ENCODE data around the gene PER2.
A peak's percentile ranks its signal among the peaks of the same experiment; 100 is the strongest.
"Not testable (repeated sequence)": the region's sequence is repeated elsewhere in the genome, so short reads cannot be mapped to it uniquely, and the experiment has no call there.

The PER2 gene

GRCh38 chr2:238320648-238321281 is 32.4 kb upstream of the PER2 start:
- in situ Hi-C loops (cut with HindIII; ENCODE audit: low sequenced_read_pairs): no loop called here
- no peak for DNase-seq (ENCODE audit: low read depth)
- peak overlapping the region; percentile 56 for H3K4me3 ChIP-seq (ENCODE audit: low read depth, low read length)
- TF ChIP-seq CTCF (IDR thresholded peaks at IDR 0.05; ENCODE audit: low read depth, low read length, missing control alignments): no peak

DNA sequence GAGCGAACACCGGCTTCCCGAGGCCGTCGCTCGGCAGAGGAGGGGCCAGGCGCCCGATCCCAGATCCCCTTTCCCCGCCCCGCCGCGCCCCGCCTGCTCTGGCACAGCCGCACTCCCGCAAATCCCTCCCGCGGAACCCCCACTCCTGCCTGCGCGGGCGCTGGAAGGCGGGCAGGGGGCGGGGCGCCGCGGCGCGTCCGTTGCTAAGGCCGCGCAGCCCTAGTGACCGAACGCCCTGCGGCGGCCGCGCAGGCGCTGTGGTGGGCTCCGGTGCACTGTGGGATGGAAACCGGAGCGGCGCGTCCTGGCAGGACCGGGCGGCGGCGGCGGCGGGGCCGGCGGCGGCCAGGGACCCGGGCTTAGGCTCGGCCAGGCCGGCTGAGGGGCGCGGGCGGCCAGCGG is 31.8 kb upstream of the PER2 start, which contains the start of gene TRAF3IP1:
TRAF3IP1 (plus strand) TSS at position 273 of the 402 bp plus-strand sequence. CDS start 145 bp downstream, outside the sequence.
- DNase-seq (ENCODE audit: low read depth): peak; percentile 78
- TF ChIP-seq CTCF (IDR thresholded peaks at IDR 0.05; ENCODE audit: low read depth, low read length, missing control alignments): no peak
- peak within 1 kb of the TSS; percentile 56 for H3K4me3 ChIP-seq (ENCODE audit: low read depth, low read length)
- in situ Hi-C loops (cut with HindIII; ENCODE audit: low sequenced_read_pairs): no loop called here

DNA sequence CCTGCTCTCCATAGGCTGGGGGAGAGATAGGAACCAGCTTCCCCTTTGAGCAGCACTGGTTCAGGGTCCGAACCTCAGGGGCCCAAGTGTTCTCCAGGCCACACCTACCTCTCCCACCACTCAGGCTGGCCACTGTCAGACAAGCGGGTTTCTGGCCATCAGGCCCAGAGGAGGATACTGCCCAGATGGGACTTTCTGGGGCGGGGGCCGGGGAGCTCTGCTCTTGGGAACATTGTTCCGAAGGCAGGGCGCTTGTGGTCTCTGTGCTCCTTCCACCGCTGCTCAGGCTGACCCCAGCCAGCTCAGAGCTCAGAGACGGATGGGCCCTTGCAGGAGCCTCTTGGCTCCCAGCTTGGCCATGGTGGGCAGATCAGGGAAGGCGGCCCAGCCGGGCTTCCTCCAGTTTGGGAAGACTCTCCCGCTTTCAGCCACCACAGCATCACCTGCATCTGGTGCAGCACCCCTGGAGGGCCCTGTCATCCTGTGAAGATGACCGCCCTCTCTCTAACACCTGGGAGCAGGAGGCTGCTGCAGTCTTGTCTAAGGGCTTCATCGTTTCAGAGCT is 26.7 kb upstream of the PER2 start:
- no peak for TF ChIP-seq CTCF (IDR thresholded peaks at IDR 0.05; ENCODE audit: low read depth, low read length, missing control alignments)
- no peak for DNase-seq (ENCODE audit: low read depth)
- in situ Hi-C loops (cut with HindIII; ENCODE audit: low sequenced_read_pairs): no loop called here
- no peak overlapping the region for H3K4me3 ChIP-seq (ENCODE audit: low read depth, low read length)

DNA sequence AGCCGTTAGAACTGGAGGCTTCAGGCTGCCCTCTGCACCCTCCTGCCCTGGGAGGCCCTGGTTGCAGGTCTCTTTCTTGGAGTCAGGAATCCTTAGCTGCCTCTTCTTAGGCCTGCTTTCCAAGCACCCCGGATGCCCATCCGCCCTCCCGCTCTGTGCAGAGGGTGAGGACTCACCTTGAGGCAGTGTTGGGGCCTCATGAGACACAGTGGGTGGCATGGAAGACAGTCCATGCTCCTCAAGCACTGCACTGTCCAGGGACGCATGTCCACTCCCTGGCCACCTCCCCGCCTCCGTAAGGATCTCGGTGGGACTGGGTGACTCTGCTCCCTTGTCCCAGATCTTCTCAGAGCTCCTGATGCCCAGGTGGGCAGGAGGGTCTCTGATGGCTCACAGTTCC is 26.2 kb upstream of the PER2 start:
- H3K4me3 ChIP-seq (ENCODE audit: low read depth, low read length): no peak overlapping the region
- in situ Hi-C loops (cut with HindIII; ENCODE audit: low sequenced_read_pairs): no loop called here
- no peak for TF ChIP-seq CTCF (IDR thresholded peaks at IDR 0.05; ENCODE audit: low read depth, low read length, missing control alignments)
- DNase-seq (ENCODE audit: low read depth): no peak

DNA sequence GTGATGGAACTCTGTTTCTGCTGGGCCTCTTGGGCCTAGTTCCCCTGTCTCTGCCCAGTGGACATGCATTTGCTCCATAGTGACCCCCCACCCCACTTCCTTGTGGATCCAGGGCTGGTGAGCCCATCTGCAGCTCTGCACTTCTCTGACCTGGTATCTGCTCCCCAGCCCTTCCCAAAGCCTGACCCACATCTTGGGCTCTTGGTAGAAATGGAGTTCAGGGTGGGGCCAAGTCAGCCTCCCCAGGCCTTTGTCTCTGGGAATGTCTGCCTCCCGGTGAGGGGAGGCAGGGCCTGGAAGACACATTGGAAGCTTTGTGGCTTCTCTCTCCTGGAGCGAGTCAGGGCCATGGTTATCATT is 25.6 kb upstream of the PER2 start:
- H3K4me3 ChIP-seq (ENCODE audit: low read depth, low read length): no peak overlapping the region
- TF ChIP-seq CTCF (IDR thresholded peaks at IDR 0.05; ENCODE audit: low read depth, low read length, missing control alignments): no peak
- in situ Hi-C loops (cut with HindIII; ENCODE audit: low sequenced_read_pairs): no loop called here
- DNase-seq (ENCODE audit: low read depth): no peak

- no peak overlapping the region for H3K4me3 ChIP-seq (ENCODE audit: low read depth, low read length)
- no peak for TF ChIP-seq CTCF (IDR thresholded peaks at IDR 0.05; ENCODE audit: low read depth, low read length, missing control alignments)
- in situ Hi-C loops (cut with HindIII; ENCODE audit: low sequenced_read_pairs): no loop called here
- DNase-seq (ENCODE audit: low read depth): no peak
Measured at GRCh38 chr2:238313289-238313990, 25.0 kb upstream of the PER2 start.

- H3K4me3 ChIP-seq (ENCODE audit: low read depth, low read length); DNase-seq (ENCODE audit: low read depth); in situ Hi-C loops (cut with HindIII; ENCODE audit: low sequenced_read_pairs): not testable (repeated sequence)
Measured at GRCh38 chr2:238310721-238311120, 22.3 kb upstream of the PER2 start.

Measured in astrocyte of the cerebellum (primary cell).